SHP77 treated with DMSO at 0.1 percent for 48 hours (cell line): Measurements from ENCODE around the gene SCAF8.
"Not testable (repeated sequence)": the region's sequence is repeated elsewhere in the genome, so short reads cannot be mapped to it uniquely, and the experiment has no call there.

ENCODE experiments used
- DNase-seq: peaks from one replicate; lab custom pipeline; 2025; lab: John Stamatoyannopoulos, UW

SCAF8 gene

GRCh38 chr6:154736618-154737259 lies 3.5 kb downstream of the SCAF8 start:
- DNase-seq, result no peak

GRCh38 chr6:154737424-154737823 lies 4.2 kb downstream of the SCAF8 start:
- no peak for DNase-seq

- no peak for DNase-seq
These were observed 5.3 kb downstream of the SCAF8 start for GRCh38 chr6:154738551-154738961.

GRCh38 chr6:154740658-154741057 lies 7.4 kb downstream of the SCAF8 start:
- no peak for DNase-seq

- no peak for DNase-seq
These were observed 9.7 kb downstream of the SCAF8 start for GRCh38 chr6:154742891-154743290.

- DNase-seq, result not testable (repeated sequence)
These were observed 11.0 kb downstream of the SCAF8 start for GRCh38 chr6:154744029-154744745.

GRCh38 chr6:154745243-154745642 lies 12.0 kb downstream of the SCAF8 start:
- DNase-seq, result no peak

- DNase-seq, result no peak
These were observed 16.1 kb downstream of the SCAF8 start for GRCh38 chr6:154749341-154749740.

GRCh38 chr6:154751011-154751800 lies 18.0 kb downstream of the SCAF8 start:
- DNase-seq, result no peak

- no peak for DNase-seq
These were observed 18.8 kb downstream of the SCAF8 start for GRCh38 chr6:154752022-154752421.

GRCh38 chr6:154754152-154754551 lies 20.9 kb downstream of the SCAF8 start:
- DNase-seq, result no peak

- DNase-seq, result no peak
These were observed 24.3 kb downstream of the SCAF8 start for GRCh38 chr6:154757352-154758050.

GRCh38 chr6:154758125-154758524 lies 24.9 kb downstream of the SCAF8 start:
- DNase-seq, result no peak

GRCh38 chr6:154763650-154764049 lies 30.4 kb downstream of the SCAF8 start:
- DNase-seq, result no peak

- no peak for DNase-seq
These were observed 32.1 kb downstream of the SCAF8 start for GRCh38 chr6:154765273-154765672.

- DNase-seq, result no peak
These were observed 33.1 kb downstream of the SCAF8 start for GRCh38 chr6:154766288-154766687.

- DNase-seq, result no peak
These were observed 33.9 kb downstream of the SCAF8 start for GRCh38 chr6:154767003-154767723.

GRCh38 chr6:154768280-154768679 lies 35.1 kb downstream of the SCAF8 start:
- no peak for DNase-seq

- no peak for DNase-seq
These were observed 40.4 kb downstream of the SCAF8 start for GRCh38 chr6:154773610-154774089.

- not testable (repeated sequence) for DNase-seq
These were observed 45.9 kb downstream of the SCAF8 start for GRCh38 chr6:154779157-154779556.

- no peak for DNase-seq
These were observed 49.0 kb downstream of the SCAF8 start for GRCh38 chr6:154782193-154782592.
